GM12864 (cell line): ENCODE results near the gene DCLK1.

Source experiments
- DNase-seq: peaks from one replicate; pipeline ENCODE4 v3.0.0-alpha.2; 2011; ENCODE audit warnings: low read depth
- H3K4me3 ChIP-seq: 2 replicates; pipeline ENCODE4 v1.5.1; 2011; ENCODE audit warnings: mild to moderate bottlenecking, low read depth, low read length, control low read depth
- CTCF ChIP-seq: IDR thresholded peaks from 2 replicates; pipeline ENCODE4 v1.5.1; 2011; ENCODE audit warnings: low read depth, mild to moderate bottlenecking, moderate library complexity, low read length, control low read depth, inconsistent platforms; ENCODE audit errors: missing control alignments

The DCLK1 gene

DNA sequence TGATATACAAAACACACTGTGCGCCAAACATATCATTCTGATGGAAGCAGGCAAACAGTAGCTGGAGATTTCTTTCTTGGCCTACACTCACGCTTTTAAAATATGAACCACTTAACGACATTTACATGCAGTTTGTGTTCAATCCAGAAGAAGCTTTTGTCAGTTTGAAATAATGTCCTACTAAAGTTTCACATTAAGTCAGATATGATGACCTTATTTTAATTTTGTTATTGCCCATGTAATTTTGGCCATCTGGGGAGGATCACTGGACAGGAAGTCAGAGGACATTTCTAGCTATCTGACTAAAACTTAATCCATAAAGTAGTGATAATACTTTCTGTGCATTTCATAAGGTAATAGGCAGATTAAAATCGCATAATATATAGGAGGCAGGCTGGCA lies 98.1 kb downstream of the DCLK1 start:
- no peak for DNase-seq
- no peak for TF ChIP-seq CTCF
- H3K4me3 ChIP-seq, result no peak overlapping the region

DNA sequence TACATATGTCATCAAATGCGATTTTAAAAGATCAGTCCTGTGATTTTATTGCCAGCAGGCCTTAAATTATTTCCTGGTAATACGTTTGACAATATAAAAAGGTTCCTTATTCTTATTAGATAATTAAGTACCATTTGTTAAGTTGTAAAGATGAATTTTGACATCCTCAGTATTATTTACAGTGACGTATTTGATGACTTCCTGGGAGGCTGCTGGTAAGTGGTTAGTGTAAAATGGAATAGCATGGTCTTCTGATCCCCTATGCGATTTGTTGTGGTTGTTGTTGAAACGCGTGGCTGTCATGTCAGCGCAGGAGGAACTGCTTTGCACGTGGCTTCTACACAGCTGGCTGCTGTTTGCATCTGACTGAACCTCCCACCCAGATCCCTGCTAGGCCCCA lies 99.7 kb downstream of the DCLK1 start:
- no peak for DNase-seq
- H3K4me3 ChIP-seq, result no peak overlapping the region
- no peak for TF ChIP-seq CTCF

- no peak overlapping the region for H3K4me3 ChIP-seq
- DNase-seq, result no peak
- no peak for TF ChIP-seq CTCF
These were observed 100.4 kb downstream of the DCLK1 start for GRCh38 chr13:36030670-36031331.

- H3K4me3 ChIP-seq, result no peak overlapping the region
- DNase-seq, result no peak
- TF ChIP-seq CTCF, result no peak
These were observed 102.0 kb downstream of the DCLK1 start for GRCh38 chr13:36029166-36029565.

DNA sequence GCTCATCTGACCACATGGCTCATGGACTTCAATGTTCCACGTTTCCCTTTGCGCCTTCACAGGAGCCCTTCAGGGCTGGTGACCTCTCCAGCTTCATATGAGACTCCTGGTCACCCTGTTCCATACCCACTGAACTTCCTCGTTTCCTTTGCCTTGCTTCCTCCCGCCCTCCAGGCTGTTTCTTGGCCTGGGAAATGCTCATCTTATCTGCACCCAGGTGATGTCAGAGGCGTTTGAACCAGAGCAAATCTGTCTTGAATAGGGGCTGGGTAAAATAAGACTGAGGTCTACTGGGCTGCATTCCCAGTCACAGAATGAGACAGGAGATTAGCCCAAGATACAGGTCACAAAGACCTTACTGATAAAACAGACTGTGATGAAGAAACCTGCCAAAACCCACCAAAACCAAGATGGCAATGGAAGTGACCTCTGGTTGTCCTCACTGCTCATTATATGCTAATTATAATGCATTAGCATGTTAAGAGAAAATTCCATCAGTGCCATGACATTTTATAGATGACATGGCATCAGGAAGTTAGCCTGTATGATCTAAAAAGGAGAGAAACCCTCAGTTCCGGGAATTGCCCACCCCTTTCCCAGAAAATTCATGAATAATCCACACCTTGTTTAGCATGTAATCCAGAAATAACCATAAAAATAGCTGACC lies 102.7 kb downstream of the DCLK1 start:
- no peak for DNase-seq
- no peak for TF ChIP-seq CTCF

GRCh38 chr13:36026531-36026930 lies 104.7 kb downstream of the DCLK1 start:
- H3K4me3 ChIP-seq, result no peak overlapping the region
- DNase-seq, result no peak
- no peak for TF ChIP-seq CTCF

More for the DNA sequence above, 102.7 kb downstream of the DCLK1 start:
- H3K4me3 ChIP-seq, result no peak overlapping the region

GRCh38 chr13:36014763-36015162 lies 116.4 kb downstream of the DCLK1 start:
- DNase-seq, result no peak
- no peak overlapping the region for H3K4me3 ChIP-seq
- no peak for TF ChIP-seq CTCF
